Mucosa of stomach (tissue), 1 donor: ENCODE measurements around the gene TET1.

Source experiments
- H3K27me3 ChIP-seq: one replicate; pipeline ENCODE4 v1.7.0; 2013; ENCODE audit warnings: mild to moderate bottlenecking, low read length; ENCODE audit not compliant: control insufficient read depth, insufficient read depth
- H3K36me3 ChIP-seq: one replicate; pipeline ENCODE4 v1.7.0; 2013; ENCODE audit warnings: low read length; ENCODE audit not compliant: control insufficient read depth, insufficient read depth
- H3K4me1 ChIP-seq: one replicate; pipeline ENCODE4 v1.7.0; 2013; ENCODE audit warnings: mild to moderate bottlenecking, low read length; ENCODE audit not compliant: control insufficient read depth, insufficient read depth
- H3K4me3 ChIP-seq: one replicate; pipeline ENCODE4 v1.7.0; 2013; ENCODE audit warnings: low read length
- H3K9ac ChIP-seq: one replicate; pipeline ENCODE4 v1.7.0; 2013; ENCODE audit warnings: mild to moderate bottlenecking, low read length, moderate library complexity
- H3K9me3 ChIP-seq: one replicate; pipeline ENCODE4 v1.7.0; 2013; ENCODE audit warnings: mild to moderate bottlenecking, low read length, moderate library complexity; ENCODE audit not compliant: control insufficient read depth
- donor health status: Pancreatic carcinoma.

The TET1 gene

GRCh38 chr10:68553138-68553537 lies 7.0 kb upstream of the TET1 start:
- Histone ChIP-seq H3K9me3 (no peaks in the 10 kb centered on the region), H3K4me3 (no peak overlapping the region), H3K4me1 (no peaks in the 10 kb centered on the region), H3K9ac (no peak overlapping the region), H3K36me3 (no peaks in the 10 kb centered on the region), H3K27me3 (no peaks in the 10 kb centered on the region)

GRCh38 chr10:68553599-68553998 lies 6.5 kb upstream of the TET1 start:
- H3K36me3 ChIP-seq = no peaks in the 10 kb centered on the region

GRCh38 chr10:68558478-68558877 lies 1.7 kb upstream of the TET1 start:
- no peak overlapping the region for H3K4me3 ChIP-seq

More at GRCh38 chr10:68553599-68553998, 6.5 kb upstream of the TET1 start:
- no peaks in the 10 kb centered on the region for H3K27me3 ChIP-seq
- no peaks in the 10 kb centered on the region for H3K4me1 ChIP-seq
- no peak overlapping the region for H3K9ac ChIP-seq
- no peaks in the 10 kb centered on the region for H3K9me3 ChIP-seq
- H3K4me3 ChIP-seq = no peak overlapping the region

GRCh38 chr10:68559251-68559650 lies 886 bp upstream of the TET1 start:
- Histone ChIP-seq H3K9me3 (no peaks in the 10 kb centered on the region), H3K9ac (no peak overlapping the region), H3K27me3 (peaks cover 27% of the 10 kb centered on the region), H3K36me3 (no peaks in the 10 kb centered on the region), H3K4me1 (peaks cover 4% of the 10 kb centered on the region), H3K4me3 (no peak overlapping the region)

More at GRCh38 chr10:68558478-68558877, 1.7 kb upstream of the TET1 start:
- Histone ChIP-seq H3K36me3 (no peaks in the 10 kb centered on the region), H3K9ac (no peak overlapping the region), H3K27me3 (peaks cover 27% of the 10 kb centered on the region), H3K9me3 (no peaks in the 10 kb centered on the region), H3K4me1 (peaks cover 4% of the 10 kb centered on the region)

GRCh38 chr10:68559841-68560185 lies 324 bp upstream of the TET1 start:
- H3K9me3 ChIP-seq = no peaks in the 10 kb centered on the region
- H3K4me1 ChIP-seq = peaks cover 4% of the 10 kb centered on the region
- peak overlapping the region; percentile 46 for H3K4me3 ChIP-seq
- H3K9ac ChIP-seq = peak overlapping the region; percentile 69
- no peaks in the 10 kb centered on the region for H3K36me3 ChIP-seq
- peaks cover 27% of the 10 kb centered on the region for H3K27me3 ChIP-seq

- Histone ChIP-seq H3K9ac (peak overlapping the region; percentile 69), H3K36me3 (no peaks in the 10 kb centered on the region), H3K4me3 (peak overlapping the region; percentile 46), H3K4me1 (peaks cover 4% of the 10 kb centered on the region), H3K9me3 (no peaks in the 10 kb centered on the region), H3K27me3 (peaks cover 27% of the 10 kb centered on the region)
Observed at GRCh38 chr10:68560943-68561864, 1.1 kb downstream of the TET1 start.

- no peak overlapping the region for H3K9ac ChIP-seq
- no peak overlapping the region for H3K4me3 ChIP-seq
- peaks cover 27% of the 10 kb centered on the region for H3K27me3 ChIP-seq
- H3K36me3 ChIP-seq = no peaks in the 10 kb centered on the region
- H3K4me1 ChIP-seq = peaks cover 4% of the 10 kb centered on the region
- H3K9me3 ChIP-seq = no peaks in the 10 kb centered on the region
Observed at GRCh38 chr10:68561865-68562649, 1.9 kb downstream of the TET1 start.

GRCh38 chr10:68562661-68563570 lies 2.8 kb downstream of the TET1 start:
- no peaks in the 10 kb centered on the region for H3K9me3 ChIP-seq
- peaks cover 4% of the 10 kb centered on the region for H3K4me1 ChIP-seq
- H3K27me3 ChIP-seq = peaks cover 27% of the 10 kb centered on the region
- no peaks in the 10 kb centered on the region for H3K36me3 ChIP-seq
- H3K9ac ChIP-seq = no peak overlapping the region
- H3K4me3 ChIP-seq = no peak overlapping the region

- H3K27me3 ChIP-seq = peaks cover 25% of the 10 kb centered on the region
- H3K36me3 ChIP-seq = no peaks in the 10 kb centered on the region
- H3K9me3 ChIP-seq = no peaks in the 10 kb centered on the region
- H3K9ac ChIP-seq = no peak overlapping the region
- H3K4me3 ChIP-seq = no peak overlapping the region
- H3K4me1 ChIP-seq = peaks cover 4% of the 10 kb centered on the region
Observed at GRCh38 chr10:68564712-68565111, 4.6 kb downstream of the TET1 start.

GRCh38 chr10:68565658-68566057 lies 5.5 kb downstream of the TET1 start:
- H3K36me3 ChIP-seq = no peaks in the 10 kb centered on the region
- no peak overlapping the region for H3K4me3 ChIP-seq
- H3K9ac ChIP-seq = no peak overlapping the region
- H3K4me1 ChIP-seq = peaks cover 4% of the 10 kb centered on the region
- H3K9me3 ChIP-seq = no peaks in the 10 kb centered on the region
- peaks cover 15% of the 10 kb centered on the region for H3K27me3 ChIP-seq

GRCh38 chr10:68566351-68566750 lies 6.2 kb downstream of the TET1 start:
- Histone ChIP-seq H3K9ac (no peak overlapping the region), H3K9me3 (no peaks in the 10 kb centered on the region), H3K27me3 (peaks cover 8% of the 10 kb centered on the region), H3K4me3 (no peak overlapping the region), H3K4me1 (peaks cover under 1% of the 10 kb centered on the region), H3K36me3 (no peaks in the 10 kb centered on the region)
